Hindlimb muscle (tissue), 1 donor: ENCODE data around the gene SELP. TPM values are rescaled to one million over a fixed set of nuclear protein-coding genes. Genes with fewer than 3 reads are reported as not detected.
"Not testable (repeated sequence)": the region's sequence is repeated elsewhere in the genome, so short reads cannot be mapped to it uniquely, and the experiment has no call there.

Experiments
- DNase-seq: peaks from one replicate; pipeline ENCODE4 v3.0.0-alpha.2; 2013
- polyA plus RNA-seq: library from polyadenylated mRNA; unstranded; fragments of 120-200 nt; gene quantifications from one replicate; pipeline ENCODE4 v1.2.1, GENCODE V29; 2013; ENCODE audit not compliant: insufficient read length

The SELP gene
- polyA plus RNA-seq: 0.76 TPM

- DNase-seq: no peak
These were observed at the start of gene SELP for GRCh38 chr1:169630006-169630405. TSS of gene SELP (minus strand) at chr1:169630124. CDS start at chr1:169630074, 50 bp downstream.

GRCh38 chr1:169679692-169680091 is 49.8 kb upstream of the SELP start:
- no peak for DNase-seq

- no peak for DNase-seq
These were observed 46.1 kb upstream of the SELP start for GRCh38 chr1:169676001-169676400.

- DNase-seq: no peak
These were observed 40.9 kb upstream of the SELP start for GRCh38 chr1:169670836-169671235.

GRCh38 chr1:169670244-169670643 is 40.3 kb upstream of the SELP start:
- not testable (repeated sequence) for DNase-seq

GRCh38 chr1:169667699-169668596 is 38.0 kb upstream of the SELP start:
- DNase-seq: not testable (repeated sequence)

GRCh38 chr1:169667227-169667639 is 37.3 kb upstream of the SELP start:
- DNase-seq: not testable (repeated sequence)

GRCh38 chr1:169662680-169663079 is 32.8 kb upstream of the SELP start:
- DNase-seq: not testable (repeated sequence)

GRCh38 chr1:169661066-169661465 is 31.1 kb upstream of the SELP start:
- DNase-seq: not testable (repeated sequence)

GRCh38 chr1:169658777-169659176 is 28.9 kb upstream of the SELP start:
- DNase-seq: not testable (repeated sequence)

GRCh38 chr1:169653873-169654272 is 23.9 kb upstream of the SELP start:
- DNase-seq: no peak

- no peak for DNase-seq
These were observed 21.1 kb upstream of the SELP start for GRCh38 chr1:169651035-169651434.

GRCh38 chr1:169650551-169650950 is 20.6 kb upstream of the SELP start:
- DNase-seq: no peak

GRCh38 chr1:169648709-169649108 is 18.8 kb upstream of the SELP start:
- DNase-seq: no peak

GRCh38 chr1:169648187-169648586 is 18.3 kb upstream of the SELP start:
- DNase-seq: no peak

- no peak for DNase-seq
These were observed 17.6 kb upstream of the SELP start for GRCh38 chr1:169647512-169647911.

- no peak for DNase-seq
These were observed 14.4 kb upstream of the SELP start for GRCh38 chr1:169644297-169644696.

- no peak for DNase-seq
These were observed 5.0 kb upstream of the SELP start for GRCh38 chr1:169634877-169635276.

- no peak for DNase-seq
These were observed 4.2 kb upstream of the SELP start for GRCh38 chr1:169634145-169634544.

GRCh38 chr1:169631249-169631648 is 1.3 kb upstream of the SELP start:
- DNase-seq: no peak

GRCh38 chr1:169624912-169625311 is 5.0 kb downstream of the SELP start:
- DNase-seq: no peak

GRCh38 chr1:169624122-169624521 is 5.8 kb downstream of the SELP start:
- DNase-seq: no peak

- no peak for DNase-seq
These were observed 6.6 kb downstream of the SELP start for GRCh38 chr1:169623132-169623926.
